GM23338 (cell line): ENCODE measurements around the gene RPH3AL. TPM values are rescaled to one million over a fixed set of nuclear protein-coding genes. Genes with fewer than 3 reads are reported as not detected.

ENCODE experiments used
- ATAC-seq: fragments of 200-7000 bp; cut with Tn5 transposase; 3 replicates; pipeline ENCODE4 v1.9.1; 2020
- DNase-seq: peaks from one replicate; pipeline ENCODE4 v3.0.0-alpha.2; 2015; ENCODE audit warnings: low spot score
- H2AFZ ChIP-seq: fragments of 200-600 bp; sonication (generic); 2 replicates; pipeline ENCODE4 v1.8.0; 2016; ENCODE audit warnings: antibody characterized with exemption, mild to moderate bottlenecking, moderate library complexity
- H3F3A ChIP-seq: fragments of 200-600 bp; sonication (generic); replicated peaks from 2 replicates; pipeline ENCODE4 v1.8.0; 2017; ENCODE audit warnings: antibody characterized with exemption, mixed run types, low read depth
- H3K27ac ChIP-seq: fragments of 200-600 bp; sonication (generic); 2 replicates; pipeline ENCODE4 v1.6.1; 2016; ENCODE audit warnings: low read depth
- H3K27me3 ChIP-seq: fragments of 200-600 bp; sonication (generic); 2 replicates; pipeline ENCODE4 v1.8.0; 2016; ENCODE audit warnings: mild to moderate bottlenecking, mixed run types, moderate library complexity; ENCODE audit not compliant: insufficient read depth
- H3K36me3 ChIP-seq: fragments of 200-600 bp; sonication (generic); 2 replicates; pipeline ENCODE4 v1.8.0; 2016; ENCODE audit warnings: mild to moderate bottlenecking; ENCODE audit not compliant: insufficient read depth
- H3K4me1 ChIP-seq: fragments of 200-600 bp; sonication (generic); 2 replicates; pipeline ENCODE4 v1.8.0; 2016; ENCODE audit warnings: mild to moderate bottlenecking, moderate library complexity; ENCODE audit not compliant: insufficient read depth
- H3K4me2 ChIP-seq: fragments of 200-600 bp; sonication (generic); 2 replicates; pipeline ENCODE4 v1.7.1; 2017; ENCODE audit warnings: mixed run types
- H3K4me3 ChIP-seq: fragments of 200-600 bp; sonication (generic); 2 replicates; pipeline ENCODE4 v1.6.1; 2016; ENCODE audit warnings: mixed run types
- H3K79me2 ChIP-seq: fragments of 200-600 bp; sonication (generic); replicated peaks from 2 replicates; pipeline ENCODE4 v1.8.0; 2017; ENCODE audit warnings: mild to moderate bottlenecking; ENCODE audit not compliant: insufficient read depth
- H3K9me2 ChIP-seq: fragments of 200-600 bp; sonication (generic); 2 replicates; pipeline ENCODE4 v1.8.0; 2017; ENCODE audit not compliant: insufficient read depth
- H4K20me1 ChIP-seq: fragments of 200-600 bp; sonication (generic); replicated peaks from 2 replicates; pipeline ENCODE4 v1.8.0; 2017; ENCODE audit warnings: mild to moderate bottlenecking; ENCODE audit not compliant: insufficient read depth
- H3K27ac Mint-ChIP-seq: 2 replicates; pipeline ENCODE4 v1.8.0; 2020; ENCODE audit warnings: inconsistent platforms, mild to moderate bottlenecking, moderate library complexity, mixed read lengths
- H3K27me3 Mint-ChIP-seq: 3 replicates; pipeline ENCODE4 v1.8.0; 2022; ENCODE audit warnings: low read depth, mild to moderate bottlenecking, moderate library complexity, mixed read lengths, inconsistent platforms; ENCODE audit not compliant: insufficient read depth, poor library complexity
- H3K36me3 Mint-ChIP-seq: 3 replicates; pipeline ENCODE4 v1.8.0; 2021; ENCODE audit warnings: low read depth, mild to moderate bottlenecking, inconsistent platforms, moderate library complexity, mixed read lengths
- H3K4me1 Mint-ChIP-seq: 3 replicates; pipeline ENCODE4 v1.8.0; 2020; ENCODE audit warnings: mild to moderate bottlenecking, inconsistent platforms, mixed read lengths
- H3K4me3 Mint-ChIP-seq: 3 replicates; pipeline ENCODE4 v1.8.0; 2021; ENCODE audit warnings: moderate library complexity, mild to moderate bottlenecking, inconsistent platforms, mixed read lengths
- H3K9me3 Mint-ChIP-seq: 3 replicates; pipeline ENCODE4 v1.8.0; 2020; ENCODE audit warnings: moderate library complexity, mild to moderate bottlenecking, inconsistent platforms, mixed read lengths
- CREB1 ChIP-seq: fragments of 250-450 bp; sonication (Bioruptor Pico); IDR thresholded peaks from 2 replicates; pipeline ENCODE4 v1.5.0; 2020; ENCODE audit warnings: low read depth, mild to moderate bottlenecking, moderate library complexity
- EZH2 ChIP-seq: fragments of 200-600 bp; sonication (generic); IDR thresholded peaks from one replicate; pipeline ENCODE4 v1.8.0; 2017; ENCODE audit warnings: antibody characterized with exemption, mild to moderate bottlenecking, low read depth; ENCODE audit not compliant: unreplicated experiment
- EZH2phosphoT487 ChIP-seq: fragments of 200-600 bp; sonication (generic); IDR thresholded peaks from one replicate; pipeline ENCODE4 v1.8.1; 2018; ENCODE audit warnings: antibody characterized with exemption; ENCODE audit not compliant: unreplicated experiment
- JUNB ChIP-seq: IDR thresholded peaks from one replicate; pipeline ENCODE4 v1.6.1; 2016; ENCODE audit warnings: antibody characterized with exemption; ENCODE audit not compliant: unreplicated experiment
- NANOG ChIP-seq: IDR thresholded peaks from 2 replicates; pipeline ENCODE4 v1.6.1; 2016; ENCODE audit warnings: antibody characterized with exemption, borderline replicate concordance
- POLR2AphosphoS5 ChIP-seq: IDR thresholded peaks from 2 replicates; pipeline ENCODE4 v1.6.1; 2016; ENCODE audit warnings: antibody characterized with exemption, low read depth
- STAT1 ChIP-seq: IDR thresholded peaks from one replicate; pipeline ENCODE4 v1.6.1; 2016; ENCODE audit warnings: antibody characterized with exemption; ENCODE audit not compliant: unreplicated experiment
- ZNF114 ChIP-seq: fragments of 250-450 bp; sonication (Bioruptor Pico); IDR thresholded peaks from 2 replicates; pipeline ENCODE4 v1.5.0; 2020; ENCODE audit warnings: mild to moderate bottlenecking, moderate library complexity
- ZNF331 ChIP-seq: fragments of 250-450 bp; sonication (Bioruptor Pico); IDR thresholded peaks from 2 replicates; pipeline ENCODE4 v1.5.0; 2020; ENCODE audit warnings: low read depth, mild to moderate bottlenecking, moderate library complexity
- polyA plus RNA-seq: library from polyadenylated mRNA; unstranded; fragments of >200 nt; fragmentation: Nextera tagmentation; extraction: Ambion mirVana; gene quantifications from 2 replicates; pipeline ENCODE4 v1.2.1, GENCODE V29; 2016
- total RNA-seq: library from RNA; depleted of rRNA; stranded (reverse); fragments of >200 nt; shearing (Covaris generic); gene quantifications from 2 replicates; pipeline ENCODE4 v1.2.3, GENCODE V29; 2014
- TF ChIP-seq, protein P1 (sequence below): fragments of 250-450 bp; sonication (Bioruptor Pico); IDR thresholded peaks from 2 replicates; pipeline ENCODE4 v1.5.0; 2020; ENCODE audit warnings: mild to moderate bottlenecking, moderate library complexity
- TF ChIP-seq, protein P2 (sequence below), 2 experiments: fragments of 200-600 bp in 1 of 2; sonication (generic) in 1 of 2; conservative IDR thresholded peaks; 2 replicates each; pipeline versions ENCODE4 v1.5.1 to v1.6.1; 2016 to 2017; ENCODE audit warnings: antibody characterized with exemption in 2 of 2, low read depth in 2 of 2, mild to moderate bottlenecking in 2 of 2, moderate library complexity in 1 of 2
- TF ChIP-seq, protein P3 (sequence below): IDR thresholded peaks from 2 replicates; pipeline ENCODE4 v1.6.1; 2016; ENCODE audit warnings: antibody characterized with exemption

RPH3AL gene
- total and polyA plus RNA-seq, 2 experiments from 2014 or later = 2.7 to 6.3 TPM

DNA sequence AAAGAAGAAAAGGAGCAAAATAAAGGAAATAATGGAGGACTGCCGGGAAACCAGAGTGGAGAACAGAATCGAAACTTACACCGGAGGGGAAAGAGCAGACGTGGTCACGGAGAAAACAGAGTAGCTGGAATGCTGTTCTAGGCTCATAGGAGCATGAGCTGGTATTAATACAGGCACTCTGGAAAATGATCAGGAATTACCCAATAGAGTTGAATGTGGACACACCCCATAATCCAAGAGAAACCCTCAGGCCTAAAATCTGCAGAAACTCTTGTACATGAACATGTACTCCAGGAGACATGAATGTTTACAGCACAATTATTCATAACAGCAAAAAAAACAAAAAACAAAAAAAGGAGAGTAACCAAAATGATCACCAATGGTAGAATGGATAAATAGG is 77.7 kb downstream of the RPH3AL start (continued):
- TF ChIP-seq, protein P1, sequence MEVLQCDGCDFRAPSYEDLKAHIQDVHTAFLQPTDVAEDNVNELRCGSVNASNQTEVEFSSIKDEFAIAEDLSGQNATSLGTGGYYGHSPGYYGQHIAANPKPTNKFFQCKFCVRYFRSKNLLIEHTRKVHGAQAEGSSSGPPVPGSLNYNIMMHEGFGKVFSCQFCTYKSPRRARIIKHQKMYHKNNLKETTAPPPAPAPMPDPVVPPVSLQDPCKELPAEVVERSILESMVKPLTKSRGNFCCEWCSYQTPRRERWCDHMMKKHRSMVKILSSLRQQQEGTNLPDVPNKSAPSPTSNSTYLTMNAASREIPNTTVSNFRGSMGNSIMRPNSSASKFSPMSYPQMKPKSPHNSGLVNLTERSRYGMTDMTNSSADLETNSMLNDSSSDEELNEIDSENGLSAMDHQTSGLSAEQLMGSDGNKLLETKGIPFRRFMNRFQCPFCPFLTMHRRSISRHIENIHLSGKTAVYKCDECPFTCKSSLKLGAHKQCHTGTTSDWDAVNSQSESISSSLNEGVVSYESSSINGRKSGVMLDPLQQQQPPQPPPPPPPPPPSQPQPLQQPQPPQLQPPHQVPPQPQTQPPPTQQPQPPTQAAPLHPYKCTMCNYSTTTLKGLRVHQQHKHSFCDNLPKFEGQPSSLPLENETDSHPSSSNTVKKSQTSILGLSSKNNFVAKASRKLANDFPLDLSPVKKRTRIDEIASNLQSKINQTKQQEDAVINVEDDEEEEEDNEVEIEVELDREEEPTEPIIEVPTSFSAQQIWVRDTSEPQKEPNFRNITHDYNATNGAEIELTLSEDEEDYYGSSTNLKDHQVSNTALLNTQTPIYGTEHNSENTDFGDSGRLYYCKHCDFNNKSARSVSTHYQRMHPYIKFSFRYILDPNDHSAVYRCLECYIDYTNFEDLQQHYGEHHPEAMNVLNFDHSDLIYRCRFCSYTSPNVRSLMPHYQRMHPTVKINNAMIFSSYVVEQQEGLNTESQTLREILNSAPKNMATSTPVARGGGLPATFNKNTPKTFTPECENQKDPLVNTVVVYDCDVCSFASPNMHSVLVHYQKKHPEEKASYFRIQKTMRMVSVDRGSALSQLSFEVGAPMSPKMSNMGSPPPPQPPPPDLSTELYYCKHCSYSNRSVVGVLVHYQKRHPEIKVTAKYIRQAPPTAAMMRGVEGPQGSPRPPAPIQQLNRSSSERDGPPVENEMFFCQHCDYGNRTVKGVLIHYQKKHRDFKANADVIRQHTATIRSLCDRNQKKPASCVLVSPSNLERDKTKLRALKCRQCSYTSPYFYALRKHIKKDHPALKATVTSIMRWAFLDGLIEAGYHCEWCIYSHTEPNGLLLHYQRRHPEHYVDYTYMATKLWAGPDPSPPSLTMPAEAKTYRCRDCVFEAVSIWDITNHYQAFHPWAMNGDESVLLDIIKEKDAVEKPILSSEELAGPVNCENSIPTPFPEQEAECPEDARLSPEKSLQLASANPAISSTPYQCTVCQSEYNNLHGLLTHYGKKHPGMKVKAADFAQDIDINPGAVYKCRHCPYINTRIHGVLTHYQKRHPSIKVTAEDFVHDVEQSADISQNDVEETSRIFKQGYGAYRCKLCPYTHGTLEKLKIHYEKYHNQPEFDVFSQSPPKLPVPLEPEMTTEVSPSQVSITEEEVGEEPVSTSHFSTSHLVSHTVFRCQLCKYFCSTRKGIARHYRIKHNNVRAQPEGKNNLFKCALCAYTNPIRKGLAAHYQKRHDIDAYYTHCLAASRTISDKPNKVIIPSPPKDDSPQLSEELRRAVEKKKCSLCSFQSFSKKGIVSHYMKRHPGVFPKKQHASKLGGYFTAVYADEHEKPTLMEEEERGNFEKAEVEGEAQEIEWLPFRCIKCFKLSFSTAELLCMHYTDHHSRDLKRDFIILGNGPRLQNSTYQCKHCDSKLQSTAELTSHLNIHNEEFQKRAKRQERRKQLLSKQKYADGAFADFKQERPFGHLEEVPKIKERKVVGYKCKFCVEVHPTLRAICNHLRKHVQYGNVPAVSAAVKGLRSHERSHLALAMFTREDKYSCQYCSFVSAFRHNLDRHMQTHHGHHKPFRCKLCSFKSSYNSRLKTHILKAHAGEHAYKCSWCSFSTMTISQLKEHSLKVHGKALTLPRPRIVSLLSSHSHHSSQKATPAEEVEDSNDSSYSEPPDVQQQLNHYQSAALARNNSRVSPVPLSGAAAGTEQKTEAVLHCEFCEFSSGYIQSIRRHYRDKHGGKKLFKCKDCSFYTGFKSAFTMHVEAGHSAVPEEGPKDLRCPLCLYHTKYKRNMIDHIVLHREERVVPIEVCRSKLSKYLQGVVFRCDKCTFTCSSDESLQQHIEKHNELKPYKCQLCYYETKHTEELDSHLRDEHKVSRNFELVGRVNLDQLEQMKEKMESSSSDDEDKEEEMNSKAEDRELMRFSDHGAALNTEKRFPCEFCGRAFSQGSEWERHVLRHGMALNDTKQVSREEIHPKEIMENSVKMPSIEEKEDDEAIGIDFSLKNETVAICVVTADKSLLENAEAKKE = no peak
- TF ChIP-seq CREB1 (CRISPR knock-in tag) = no peak
- TF ChIP-seq EZH2phosphoT487 = no peak
- TF ChIP-seq, protein P2, sequence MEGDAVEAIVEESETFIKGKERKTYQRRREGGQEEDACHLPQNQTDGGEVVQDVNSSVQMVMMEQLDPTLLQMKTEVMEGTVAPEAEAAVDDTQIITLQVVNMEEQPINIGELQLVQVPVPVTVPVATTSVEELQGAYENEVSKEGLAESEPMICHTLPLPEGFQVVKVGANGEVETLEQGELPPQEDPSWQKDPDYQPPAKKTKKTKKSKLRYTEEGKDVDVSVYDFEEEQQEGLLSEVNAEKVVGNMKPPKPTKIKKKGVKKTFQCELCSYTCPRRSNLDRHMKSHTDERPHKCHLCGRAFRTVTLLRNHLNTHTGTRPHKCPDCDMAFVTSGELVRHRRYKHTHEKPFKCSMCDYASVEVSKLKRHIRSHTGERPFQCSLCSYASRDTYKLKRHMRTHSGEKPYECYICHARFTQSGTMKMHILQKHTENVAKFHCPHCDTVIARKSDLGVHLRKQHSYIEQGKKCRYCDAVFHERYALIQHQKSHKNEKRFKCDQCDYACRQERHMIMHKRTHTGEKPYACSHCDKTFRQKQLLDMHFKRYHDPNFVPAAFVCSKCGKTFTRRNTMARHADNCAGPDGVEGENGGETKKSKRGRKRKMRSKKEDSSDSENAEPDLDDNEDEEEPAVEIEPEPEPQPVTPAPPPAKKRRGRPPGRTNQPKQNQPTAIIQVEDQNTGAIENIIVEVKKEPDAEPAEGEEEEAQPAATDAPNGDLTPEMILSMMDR (conservative IDR thresholded peaks at IDR 0.05; ENCODE audit: low read depth in 2 of 2) = no peak

DNA sequence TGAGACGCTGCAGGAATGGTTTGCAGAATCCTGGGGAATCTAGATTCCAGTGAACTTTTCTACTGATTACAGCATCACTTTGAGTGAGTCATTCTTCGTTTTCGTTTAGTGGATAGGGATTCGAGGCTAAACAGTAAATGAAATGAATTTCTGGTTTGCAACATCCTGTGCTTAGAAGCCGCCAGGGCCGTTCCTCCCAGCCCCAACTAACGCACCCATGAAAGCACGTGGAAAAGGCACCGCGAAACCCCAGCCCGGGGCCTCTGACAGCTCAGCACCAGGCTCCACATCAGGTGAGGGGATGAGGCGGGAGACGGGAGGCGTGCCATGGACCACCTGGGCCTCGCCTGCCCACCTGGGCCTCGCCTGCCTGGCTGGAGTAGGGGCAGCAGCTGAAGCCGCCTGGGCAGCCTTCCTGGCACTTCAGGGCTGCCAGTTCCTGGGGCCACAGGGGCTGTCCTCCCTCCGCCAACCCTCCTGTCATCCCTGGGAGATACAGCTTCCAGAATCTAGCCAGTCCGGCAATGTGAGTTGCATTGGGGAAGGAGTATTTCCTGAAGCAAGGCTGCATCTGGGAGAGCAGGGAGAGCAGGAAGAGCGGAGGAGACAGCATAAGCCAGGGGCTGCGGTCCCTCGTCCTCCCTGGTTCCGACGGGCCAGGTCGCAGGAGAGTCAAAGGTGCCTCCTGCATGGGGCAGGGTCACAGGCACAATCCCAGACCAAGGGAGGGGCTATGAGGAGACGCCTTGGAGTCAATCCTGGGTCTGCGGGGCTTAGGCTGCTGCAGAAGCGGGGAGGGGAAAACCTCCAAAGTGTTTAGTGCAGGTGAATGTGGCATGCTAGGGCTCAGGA is 78.4 kb downstream of the RPH3AL start:
- Mint-ChIP-seq H3K36me3 (no peaks in the 10 kb centered on the region; the same call in 2 of the 3 replicates), H3K4me3 (no peak overlapping the region), H3K27ac (no peak overlapping the region), H3K4me1 (no peaks in the 10 kb centered on the region), H3K27me3 (peaks cover 2% of the 10 kb centered on the region), H3K9me3 (peaks cover 3% of the 10 kb centered on the region; the same call in 2 of the 3 replicates)
- H4K20me1 ChIP-seq = no peaks in the 10 kb centered on the region
- no peaks in the 10 kb centered on the region for H3K4me1 ChIP-seq
- no peaks in the 10 kb centered on the region for H3F3A ChIP-seq
- no peaks in the 10 kb centered on the region for H3K36me3 ChIP-seq
- no peak overlapping the region for H2AFZ ChIP-seq
- H3K4me2 ChIP-seq = no peak overlapping the region
- no peaks in the 10 kb centered on the region for H3K27me3 ChIP-seq
- no peaks in the 10 kb centered on the region for H3K79me2 ChIP-seq
- ATAC-seq = peak; percentile 57
- DNase-seq = no peak
- no peak overlapping the region for H3K4me3 ChIP-seq
- H3K27ac ChIP-seq = no peak overlapping the region
- H3K9me2 ChIP-seq = peaks cover 5% of the 10 kb centered on the region; the same call in 1 of the 2 replicates
- TF ChIP-seq EZH2 (no peak), STAT1 (no peak), JUNB (no peak), ZNF331 (CRISPR knock-in tag) (no peak), NANOG (no peak), POLR2AphosphoS5 (no peak), ZNF114 (CRISPR knock-in tag) (no peak), CREB1 (CRISPR knock-in tag) (no peak), EZH2phosphoT487 (no peak)
- TF ChIP-seq, protein P3, sequence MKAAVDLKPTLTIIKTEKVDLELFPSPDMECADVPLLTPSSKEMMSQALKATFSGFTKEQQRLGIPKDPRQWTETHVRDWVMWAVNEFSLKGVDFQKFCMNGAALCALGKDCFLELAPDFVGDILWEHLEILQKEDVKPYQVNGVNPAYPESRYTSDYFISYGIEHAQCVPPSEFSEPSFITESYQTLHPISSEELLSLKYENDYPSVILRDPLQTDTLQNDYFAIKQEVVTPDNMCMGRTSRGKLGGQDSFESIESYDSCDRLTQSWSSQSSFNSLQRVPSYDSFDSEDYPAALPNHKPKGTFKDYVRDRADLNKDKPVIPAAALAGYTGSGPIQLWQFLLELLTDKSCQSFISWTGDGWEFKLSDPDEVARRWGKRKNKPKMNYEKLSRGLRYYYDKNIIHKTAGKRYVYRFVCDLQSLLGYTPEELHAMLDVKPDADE = no peak
- TF ChIP-seq, protein P2 (conservative IDR thresholded peaks at IDR 0.05; ENCODE audit: low read depth in 2 of 2) = no peak
